ENCODE data around the gene JOSD2.
"Not testable (repeated sequence)": the region's sequence is repeated elsewhere in the genome, so short reads cannot be mapped to it uniquely, and the experiment has no call there.

JOSD2 gene

DNA sequence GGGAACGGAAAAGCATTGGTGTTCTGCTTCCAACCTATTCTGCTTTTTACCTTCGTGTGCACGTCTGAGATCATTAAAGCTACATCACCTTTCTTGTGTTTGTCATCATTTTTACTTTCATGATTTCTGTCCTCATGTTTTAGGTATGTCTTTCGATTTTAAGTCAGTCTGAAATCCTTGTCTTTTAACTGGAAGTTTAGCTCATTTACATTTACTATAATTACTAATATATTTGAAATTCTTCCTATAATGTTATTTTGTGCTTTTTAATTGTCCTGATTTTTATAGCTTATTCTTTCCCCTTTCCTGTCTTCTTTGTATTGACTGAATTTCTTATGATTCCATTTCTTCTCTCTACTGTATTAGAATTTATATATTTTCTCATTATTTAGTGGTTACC lies 22.0 kb upstream of the JOSD2 start:
- Histone ChIP-seq H2AFZ (no peak overlapping the region), H3K9ac (no peak overlapping the region), H3K27me3 (ENCODE audit: control insufficient read depth, insufficient read depth, low read length) (no peaks in the 10 kb centered on the region), H3K9me3 (ENCODE audit: control insufficient read depth, low read length) (no peaks in the 10 kb centered on the region), H3K4me2 (ENCODE audit: low read length) (no peak overlapping the region), H3K36me3 (ENCODE audit: control insufficient read depth, insufficient read depth, low read length) (no peaks in the 10 kb centered on the region), H3K4me1 (no peaks in the 10 kb centered on the region), H3K27ac (no peak overlapping the region), H3K4me3 (ENCODE audit: low read depth, low read length) (no peak overlapping the region), H3K79me2 (no peaks in the 10 kb centered on the region)
- TF ChIP-seq, protein P1, sequence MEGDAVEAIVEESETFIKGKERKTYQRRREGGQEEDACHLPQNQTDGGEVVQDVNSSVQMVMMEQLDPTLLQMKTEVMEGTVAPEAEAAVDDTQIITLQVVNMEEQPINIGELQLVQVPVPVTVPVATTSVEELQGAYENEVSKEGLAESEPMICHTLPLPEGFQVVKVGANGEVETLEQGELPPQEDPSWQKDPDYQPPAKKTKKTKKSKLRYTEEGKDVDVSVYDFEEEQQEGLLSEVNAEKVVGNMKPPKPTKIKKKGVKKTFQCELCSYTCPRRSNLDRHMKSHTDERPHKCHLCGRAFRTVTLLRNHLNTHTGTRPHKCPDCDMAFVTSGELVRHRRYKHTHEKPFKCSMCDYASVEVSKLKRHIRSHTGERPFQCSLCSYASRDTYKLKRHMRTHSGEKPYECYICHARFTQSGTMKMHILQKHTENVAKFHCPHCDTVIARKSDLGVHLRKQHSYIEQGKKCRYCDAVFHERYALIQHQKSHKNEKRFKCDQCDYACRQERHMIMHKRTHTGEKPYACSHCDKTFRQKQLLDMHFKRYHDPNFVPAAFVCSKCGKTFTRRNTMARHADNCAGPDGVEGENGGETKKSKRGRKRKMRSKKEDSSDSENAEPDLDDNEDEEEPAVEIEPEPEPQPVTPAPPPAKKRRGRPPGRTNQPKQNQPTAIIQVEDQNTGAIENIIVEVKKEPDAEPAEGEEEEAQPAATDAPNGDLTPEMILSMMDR (IDR thresholded peaks at IDR 0.05): no peak

DNA sequence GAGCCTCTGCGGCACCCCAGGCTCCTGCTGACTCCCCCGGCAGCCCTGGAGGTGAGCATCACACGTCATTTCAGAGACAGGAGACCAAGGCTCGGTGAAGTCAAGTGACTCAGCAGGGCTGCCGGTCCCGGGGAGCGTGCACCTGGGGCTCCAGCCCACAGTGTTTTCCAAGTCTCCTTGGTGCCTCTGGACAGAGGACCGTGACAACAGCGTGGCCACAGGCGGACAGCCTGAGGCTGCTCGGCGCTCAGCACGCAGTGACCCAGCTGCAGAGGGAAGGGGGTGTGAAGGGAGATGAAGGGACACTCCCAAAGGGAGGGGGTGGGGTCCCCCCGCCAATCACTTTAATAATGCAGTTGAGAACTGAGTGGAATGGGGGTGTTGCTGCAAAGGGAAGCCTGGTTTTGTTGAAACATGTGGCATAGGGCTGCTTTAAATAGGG lies 20.2 kb upstream of the JOSD2 start:
- no peak overlapping the region for H2AFZ ChIP-seq
- TF ChIP-seq, protein P1 (IDR thresholded peaks at IDR 0.05): no peak
- H3K36me3 ChIP-seq (ENCODE audit: control insufficient read depth, insufficient read depth, low read length): no peaks in the 10 kb centered on the region
- no peak overlapping the region for H3K4me2 ChIP-seq (ENCODE audit: low read length)
- no peaks in the 10 kb centered on the region for H3K9me3 ChIP-seq (ENCODE audit: control insufficient read depth, low read length)
- H3K4me3 ChIP-seq (ENCODE audit: low read depth, low read length): no peak overlapping the region
- H3K27ac ChIP-seq: no peak overlapping the region
- H3K9ac ChIP-seq: no peak overlapping the region
- no peaks in the 10 kb centered on the region for H3K79me2 ChIP-seq
- H3K27me3 ChIP-seq (ENCODE audit: control insufficient read depth, insufficient read depth, low read length): no peaks in the 10 kb centered on the region
- no peaks in the 10 kb centered on the region for H3K4me1 ChIP-seq

DNA sequence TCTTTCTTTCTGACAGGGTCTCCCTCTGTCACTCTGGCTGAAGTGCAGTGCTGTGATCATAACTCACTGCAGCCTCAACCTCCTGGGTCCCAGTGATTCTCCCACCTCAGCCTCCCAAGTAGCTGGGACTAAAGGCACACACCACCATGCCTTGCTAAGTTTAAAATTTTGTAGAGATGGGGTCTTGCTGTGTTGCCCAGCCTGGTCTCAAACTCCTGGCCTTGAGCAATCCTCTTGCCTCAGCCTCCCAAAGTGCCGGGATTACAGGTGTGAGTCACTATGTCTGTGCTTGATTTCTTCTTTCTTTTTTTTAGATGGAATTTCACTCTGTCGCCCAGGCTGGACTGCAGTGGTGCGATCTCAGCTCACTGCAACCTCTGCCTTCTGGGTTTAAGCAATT lies 17.1 kb upstream of the JOSD2 start:
- H3K27ac ChIP-seq; H3K36me3 ChIP-seq (ENCODE audit: control insufficient read depth, insufficient read depth, low read length); H3K9ac ChIP-seq; H3K4me1 ChIP-seq; H2AFZ ChIP-seq; H3K9me3 ChIP-seq (ENCODE audit: control insufficient read depth, low read length); H3K4me3 ChIP-seq (ENCODE audit: low read depth, low read length); H3K4me2 ChIP-seq (ENCODE audit: low read length); H3K27me3 ChIP-seq (ENCODE audit: control insufficient read depth, insufficient read depth, low read length); H3K79me2 ChIP-seq: not testable (repeated sequence)

DNA sequence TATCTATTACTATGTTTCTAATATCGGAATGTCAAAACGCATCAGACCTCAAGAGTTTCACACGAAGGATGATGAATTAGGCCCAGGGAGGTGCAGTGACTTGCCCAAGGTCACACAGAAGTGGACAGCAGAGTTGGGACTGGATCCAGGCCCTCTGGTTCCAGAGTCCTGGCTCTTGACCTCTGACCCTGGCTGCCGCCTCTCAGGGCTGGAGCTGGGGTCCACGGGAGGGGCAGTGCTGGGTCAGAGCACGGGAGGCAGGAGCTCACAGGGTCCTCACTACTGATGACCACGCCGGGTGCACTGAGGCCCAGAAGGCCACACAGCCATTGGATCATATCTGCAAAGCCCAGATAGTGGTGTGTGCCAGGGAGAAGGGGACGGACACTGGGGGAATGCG lies 11.9 kb upstream of the JOSD2 start:
- H3K9me3 ChIP-seq (ENCODE audit: control insufficient read depth, low read length): no peaks in the 10 kb centered on the region
- TF ChIP-seq, protein P1 (IDR thresholded peaks at IDR 0.05): no peak
- H3K79me2 ChIP-seq: no peaks in the 10 kb centered on the region
- H3K4me1 ChIP-seq: no peaks in the 10 kb centered on the region
- H3K27ac ChIP-seq: no peak overlapping the region
- H3K9ac ChIP-seq: no peak overlapping the region
- H2AFZ ChIP-seq: no peak overlapping the region
- no peak overlapping the region for H3K4me3 ChIP-seq (ENCODE audit: low read depth, low read length)
- H3K4me2 ChIP-seq (ENCODE audit: low read length): no peak overlapping the region
- H3K36me3 ChIP-seq (ENCODE audit: control insufficient read depth, insufficient read depth, low read length): no peaks in the 10 kb centered on the region
- H3K27me3 ChIP-seq (ENCODE audit: control insufficient read depth, insufficient read depth, low read length): no peaks in the 10 kb centered on the region

DNA sequence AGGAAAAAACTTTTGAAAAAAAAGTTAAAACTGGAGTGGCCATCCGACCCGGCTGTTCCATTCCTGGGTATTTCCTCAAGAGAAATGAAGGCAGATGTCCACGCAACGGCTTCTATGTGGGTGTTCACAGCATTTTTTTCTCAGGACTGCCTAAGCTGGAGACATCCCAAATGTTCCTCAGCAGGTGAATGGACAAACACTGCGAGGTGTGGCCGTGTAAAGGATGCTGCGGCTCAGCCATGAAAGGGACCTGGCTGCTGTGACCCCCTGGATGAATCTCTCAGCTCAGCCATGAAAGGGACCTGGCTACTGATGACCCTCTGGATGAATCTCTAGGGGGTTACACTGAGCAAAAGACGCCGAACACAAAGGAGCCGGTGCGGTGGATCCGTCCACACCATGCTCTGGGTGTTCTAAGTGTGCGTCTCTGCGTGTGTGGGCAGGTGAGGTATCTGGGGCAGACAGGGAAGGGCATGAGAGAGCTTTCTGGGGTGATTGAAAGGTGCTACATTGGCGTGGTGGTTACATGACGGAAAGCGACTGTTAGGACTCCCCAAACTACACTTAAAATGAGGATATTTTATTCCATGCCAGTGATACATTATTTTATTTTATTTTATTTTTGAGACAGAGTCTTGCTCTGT lies 10.0 kb upstream of the JOSD2 start:
- no peaks in the 10 kb centered on the region for H3K79me2 ChIP-seq
- H2AFZ ChIP-seq: no peak overlapping the region
- H3K9me3 ChIP-seq (ENCODE audit: control insufficient read depth, low read length): no peaks in the 10 kb centered on the region
- no peak overlapping the region for H3K4me2 ChIP-seq (ENCODE audit: low read length)
- TF ChIP-seq, protein P1 (IDR thresholded peaks at IDR 0.05): no peak
- H3K36me3 ChIP-seq (ENCODE audit: control insufficient read depth, insufficient read depth, low read length): no peaks in the 10 kb centered on the region
- H3K27me3 ChIP-seq (ENCODE audit: control insufficient read depth, insufficient read depth, low read length): no peaks in the 10 kb centered on the region
- no peak overlapping the region for H3K9ac ChIP-seq
- H3K27ac ChIP-seq: no peak overlapping the region
- H3K4me1 ChIP-seq: no peaks in the 10 kb centered on the region
- H3K4me3 ChIP-seq (ENCODE audit: low read depth, low read length): no peak overlapping the region

Data from parathyroid adenoma (tissue), 2 donors.